PC-3 (cell line): ENCODE measurements around the gene CADM4.

Experiments
- CTCF ChIP-seq: fragments of 300-600 bp; sonication (generic); conservative IDR thresholded peaks from 2 replicates; pipeline ENCODE4 v1.5.1; 2017; ENCODE audit warnings: antibody characterized with exemption, low read depth, mild to moderate bottlenecking, low read length
- EZH2 ChIP-seq: fragments of 300-600 bp; sonication (generic); IDR thresholded peaks from one replicate; pipeline ENCODE4 v1.6.1; 2017; ENCODE audit warnings: antibody characterized with exemption, mild to moderate bottlenecking, low read length; ENCODE audit not compliant: unreplicated experiment

- TF ChIP-seq CTCF (no peak), EZH2 (no peak)
Observed at GRCh38 chr19:43673637-43674036, 34.0 kb upstream of the CADM4 start.
